ENCODE data around the gene TMEM185B.

GRCh38 chr2:120225549-120226065 is 2.4 kb upstream of the TMEM185B start:
- TF ChIP-seq CTCF (IDR thresholded peaks at IDR 0.05 in 8 of 11, conservative IDR thresholded peaks at IDR 0.05 in 3 of 11) (no peak), POLR2AphosphoS5 (IDR thresholded peaks at IDR 0.05) (no peak)
